GM12878 (cell line): ENCODE measurements around the gene RAB24. TPM values are rescaled to one million over a fixed set of nuclear protein-coding genes. Genes with fewer than 3 reads are reported as not detected.

Source experiments
- E4F1 ChIP-seq: fragments of 450-650 bp; IDR thresholded peaks from 2 replicates; pipeline ENCODE4 v1.6.1; 2018; ENCODE audit warnings: borderline replicate concordance, mild to moderate bottlenecking; ENCODE audit not compliant: partially characterized antibody
- EZH2 ChIP-seq: IDR thresholded peaks from 2 replicates; pipeline ENCODE4 v1.6.1; 2012; ENCODE audit warnings: low read depth, mild to moderate bottlenecking, control low read depth, inconsistent platforms, low read length, borderline replicate concordance; ENCODE audit not compliant: control insufficient read depth
- FOXM1 ChIP-seq: IDR thresholded peaks from 2 replicates; pipeline ENCODE4 v1.6.1; 2012; ENCODE audit warnings: low read depth, mild to moderate bottlenecking, inconsistent platforms, low read length, moderate library complexity
- HDGF ChIP-seq: fragments of 450-650 bp; IDR thresholded peaks from 2 replicates; pipeline ENCODE4 v1.6.1; 2016; ENCODE audit warnings: antibody characterized with exemption
- IKZF1 ChIP-seq: fragments of 450-650 bp; conservative IDR thresholded peaks from 2 replicates; pipeline ENCODE4 v1.6.1; 2017; ENCODE audit warnings: antibody characterized with exemption, mild to moderate bottlenecking
- IRF5 ChIP-seq: fragments of 450-650 bp; IDR thresholded peaks from 2 replicates; pipeline ENCODE4 v1.6.1; 2017; ENCODE audit warnings: borderline replicate concordance
- KLF5 ChIP-seq: fragments of 450-650 bp; IDR thresholded peaks from 2 replicates; pipeline ENCODE4 v1.6.1; 2014; ENCODE audit warnings: mild to moderate bottlenecking; ENCODE audit not compliant: partially characterized antibody
- MTA2 ChIP-seq: fragments of 450-650 bp; IDR thresholded peaks from 2 replicates; pipeline ENCODE4 v1.6.1; 2016; ENCODE audit warnings: low read depth, mild to moderate bottlenecking, moderate library complexity
- NBN ChIP-seq: fragments of 450-650 bp; IDR thresholded peaks from 2 replicates; pipeline ENCODE4 v1.6.1; 2016
- NFYB ChIP-seq: IDR thresholded peaks from 2 replicates; pipeline ENCODE4 v1.6.1; 2011; ENCODE audit warnings: low read depth, mild to moderate bottlenecking, low read length, improper control_type of control experiment, moderate library complexity; ENCODE audit not compliant: insufficient read depth
- NR2C1 ChIP-seq: fragments of 450-650 bp; IDR thresholded peaks from 2 replicates; pipeline ENCODE4 v1.6.1; 2017; ENCODE audit warnings: antibody characterized with exemption, mild to moderate bottlenecking, moderate library complexity
- PML ChIP-seq: IDR thresholded peaks from 2 replicates; pipeline ENCODE4 v1.6.1; 2012; ENCODE audit warnings: low read length, inconsistent platforms
- POLR2AphosphoS2 ChIP-seq: IDR thresholded peaks from 2 replicates; pipeline ENCODE4 v1.6.1; 2011; ENCODE audit warnings: low read depth, mild to moderate bottlenecking, low read length, improper control_type of control experiment, moderate library complexity
- PRDM15 ChIP-seq: fragments of 450-650 bp; formaldehyde crosslinking; IDR thresholded peaks from 2 replicates; pipeline ENCODE4 v1.4.0; 2020; ENCODE audit warnings: mild to moderate bottlenecking, moderate library complexity
- RAD51 ChIP-seq: fragments of 450-650 bp; IDR thresholded peaks from 2 replicates; pipeline ENCODE4 v1.6.1; 2016; ENCODE audit warnings: moderate library complexity, mild to moderate bottlenecking, inconsistent platforms
- RBBP5 ChIP-seq: fragments of 200-600 bp; sonication (generic); conservative IDR thresholded peaks from 2 replicates; pipeline ENCODE4 v1.6.1; 2016
- RELA ChIP-seq: fragments of 450-650 bp; IDR thresholded peaks from 2 replicates; pipeline ENCODE4 v1.8.0; 2014; ENCODE audit warnings: borderline replicate concordance; ENCODE audit not compliant: partially characterized antibody
- SREBF2 ChIP-seq: IDR thresholded peaks from 2 replicates; pipeline ENCODE4 v1.6.1; 2012; ENCODE audit warnings: mild to moderate bottlenecking, low read length
- SRF ChIP-seq, 2 experiments: IDR thresholded peaks; 2 replicates each; pipeline ENCODE4 v1.6.1; 2011; ENCODE audit warnings: low read depth in 2 of 2, low read length in 2 of 2, mild to moderate bottlenecking in 1 of 2, moderate library complexity in 1 of 2
- TCF3 ChIP-seq: IDR thresholded peaks from 2 replicates; pipeline ENCODE4 v1.6.1; 2012; ENCODE audit warnings: low read depth, mild to moderate bottlenecking, low read length, borderline replicate concordance; ENCODE audit not compliant: insufficient read depth
- TCF7 ChIP-seq: IDR thresholded peaks from 2 replicates; pipeline ENCODE4 v1.6.1; 2014; ENCODE audit warnings: antibody characterized with exemption, borderline replicate concordance
- WRNIP1 ChIP-seq: IDR thresholded peaks from 2 replicates; pipeline ENCODE4 v1.6.1; 2011; ENCODE audit warnings: low read depth, low read length, improper control_type of control experiment, borderline replicate concordance
- ZNF384 ChIP-seq: IDR thresholded peaks from 2 replicates; pipeline ENCODE4 v1.6.1; 2012; ENCODE audit warnings: low read depth, mild to moderate bottlenecking, low read length, improper control_type of control experiment, borderline replicate concordance
- polyA plus RNA-seq, 11 experiments: library from polyadenylated mRNA; depleted of rRNA in 4 of 11; unstranded in 6 of 11; stranded (reverse) in 5 of 11; fragments of >200 nt; fragmentation: Nextera tagmentation in 4 of 11; fragmentation: Illumina TruSeq in 1 of 11; extraction: Ambion mirVana in 4 of 11; extraction: Trizol in 1 of 11; gene quantifications; 1 replicate in 1 of 11; 2 replicates in 10 of 11; pipeline versions ENCODE4 v1.2.1 to v1.2.3, GENCODE V29; 2011 to 2016; ENCODE audit warnings: inconsistent platforms in 2 of 11, missing spikeins in 2 of 11, low read depth in 1 of 11
- total RNA-seq, 4 experiments: library from RNA; depleted of rRNA in 3 of 4; stranded (reverse); fragments of >200 nt in 3 of 4; fragmentation: Illumina TruSeq in 1 of 4; extraction: Trizol in 1 of 4; gene quantifications; 2 replicates each; pipeline versions ENCODE4 v1.2.1 to v1.2.3, GENCODE V29; 2013 to 2021

Gene RAB24
- total and polyA plus RNA-seq, 10 of the 15 experiments (the other 5 are each of a cell fraction or from before 2014, with no cell fraction given): 8.0 to 44.4 (median 24.4) TPM

GRCh38 chr5:177351392-177352329, 48.1 kb upstream of the RAB24 start, which contains the start of gene LMAN2 (continued):
- TF ChIP-seq IRF5: peak; percentile 89
- TF ChIP-seq NFYB: peak; percentile 100
- TF ChIP-seq ZNF384: 0 out of 2 replicates have a peak, but pooled peaks have one; percentile 25
- TF ChIP-seq FOXM1: no peak; the same call in 1 of the 2 replicates
- peak; percentile 84 for TF ChIP-seq KLF5
- TF ChIP-seq PML: peak; percentile 80; the same call in 1 of the 2 replicates
- peak; percentile 95 for TF ChIP-seq IKZF1
- TF ChIP-seq TCF7: no peak
- TF ChIP-seq RBBP5: 0 out of 2 replicates have a peak, but pooled peaks have one; percentile 78
- TF ChIP-seq SREBF2: peak; percentile 28; the same call in 1 of the 2 replicates
- TF ChIP-seq NR2C1: peak; percentile 76
- TF ChIP-seq NBN: peak; percentile 94
- peak; percentile 54 to 85; a peak in 3 of 4 replicates for TF ChIP-seq SRF (IDR thresholded peaks at IDR 0.05; ENCODE audit: low read depth in 2 of 2, low read length in 2 of 2)
- no peak for TF ChIP-seq HDGF
- TF ChIP-seq PRDM15 (CRISPR knock-in tag): no peak
- no peak; the same call in 1 of the 2 replicates for TF ChIP-seq MTA2
- no peak for TF ChIP-seq RAD51
- TF ChIP-seq WRNIP1: 0 out of 2 replicates have a peak, but pooled peaks have one; percentile 6
- TF ChIP-seq EZH2: no peak
- TF ChIP-seq RELA: peak; percentile 58
- 0 out of 2 replicates have a peak, but pooled peaks have one; percentile 12 for TF ChIP-seq TCF3
- TF ChIP-seq POLR2AphosphoS2: peak; percentile 57
- peak; percentile 96 for TF ChIP-seq E4F1
